HepG2 (cell line): ENCODE results near the gene CENPW. TPM values are rescaled to one million over a fixed set of nuclear protein-coding genes. Genes with fewer than 3 reads are reported as not detected.

Experiments
- AKAP8 ChIP-seq: sonication (generic); formaldehyde crosslinking; IDR thresholded peaks from 2 replicates; pipeline ENCODE4 v1.5.1; 2020; ENCODE audit warnings: mild to moderate bottlenecking, missing genetic modification reagents
- ATF7 ChIP-seq, 2 experiments: fragments of 450-650 bp in 1 of 2; sonication (generic) in 1 of 2; formaldehyde crosslinking in 1 of 2; IDR thresholded peaks; 2 replicates each; pipeline versions ENCODE4 v1.4.0 to v1.6.1; 2016 to 2020; ENCODE audit warnings: antibody characterized with exemption in 1 of 2, mild to moderate bottlenecking in 1 of 2, missing genetic modification reagents in 1 of 2
- DMAP1 ChIP-seq: IDR thresholded peaks from 2 replicates; pipeline ENCODE4 v1.6.1; 2016
- MBNL3 ChIP-seq: fragments of 250-450 bp; sonication (Bioruptor Pico); conservative IDR thresholded peaks from 2 replicates; pipeline ENCODE4 v1.8.0; 2022; ENCODE audit warnings: mild to moderate bottlenecking, inconsistent platforms
- MTF1 ChIP-seq: sonication (generic); formaldehyde crosslinking; IDR thresholded peaks from 2 replicates; pipeline ENCODE4 v1.5.0; 2020; ENCODE audit warnings: missing genetic modification reagents
- RNF2 ChIP-seq: fragments of 450-650 bp; conservative IDR thresholded peaks from 2 replicates; pipeline ENCODE4 v1.6.1; 2016; ENCODE audit warnings: low read depth
- RORA ChIP-seq: sonication (generic); formaldehyde crosslinking; IDR thresholded peaks from 2 replicates; pipeline ENCODE4 v1.5.0; 2020; ENCODE audit warnings: mild to moderate bottlenecking, missing genetic modification reagents, moderate library complexity
- SIX1 ChIP-seq: sonication (generic); formaldehyde crosslinking; IDR thresholded peaks from 2 replicates; pipeline ENCODE4 v1.4.0; 2020; ENCODE audit warnings: missing genetic modification reagents, borderline replicate concordance
- SMAD3 ChIP-seq: sonication (generic); formaldehyde crosslinking; IDR thresholded peaks from 2 replicates; pipeline ENCODE4 v1.4.0; 2020; ENCODE audit warnings: missing genetic modification reagents
- ZFP36L1 ChIP-seq: sonication (generic); formaldehyde crosslinking; IDR thresholded peaks from 2 replicates; pipeline ENCODE4 v1.8.0; 2022; ENCODE audit warnings: mild to moderate bottlenecking, missing genetic modification reagents, moderate library complexity
- ZFP41 ChIP-seq: sonication (generic); formaldehyde crosslinking; IDR thresholded peaks from 2 replicates; pipeline ENCODE4 v1.4.0; 2020; ENCODE audit warnings: mild to moderate bottlenecking, missing genetic modification reagents, borderline replicate concordance
- ZFY ChIP-seq: sonication (generic); formaldehyde crosslinking; IDR thresholded peaks from 2 replicates; pipeline ENCODE4 v1.4.0; 2020; ENCODE audit warnings: missing genetic modification reagents
- ZMAT3 ChIP-seq: sonication (generic); formaldehyde crosslinking; conservative IDR thresholded peaks from 2 replicates; pipeline ENCODE4 v1.7.0; 2021; ENCODE audit warnings: missing genetic modification reagents
- ZMYM2 ChIP-seq: sonication (generic); formaldehyde crosslinking; IDR thresholded peaks from 2 replicates; pipeline ENCODE4 v1.8.0; 2022; ENCODE audit warnings: mild to moderate bottlenecking, missing genetic modification reagents
- ZNF780A ChIP-seq: sonication (generic); formaldehyde crosslinking; IDR thresholded peaks from 2 replicates; pipeline ENCODE4 v1.8.0; 2022; ENCODE audit warnings: mild to moderate bottlenecking, missing genetic modification reagents, moderate library complexity
- ZSCAN25 ChIP-seq: sonication (generic); formaldehyde crosslinking; IDR thresholded peaks from 2 replicates; pipeline ENCODE4 v1.8.0; 2022; ENCODE audit warnings: mild to moderate bottlenecking, missing genetic modification reagents
- polyA plus RNA-seq, 8 experiments: library from polyadenylated mRNA; depleted of rRNA in 3 of 8; stranded (reverse) in 7 of 8; unstranded in 1 of 8; fragments of >200 nt; fragmentation: Illumina TruSeq in 4 of 8; extraction: Trizol in 4 of 8; gene quantifications; 2 replicates each; pipeline versions ENCODE4 v1.2.1 to v1.2.3, GENCODE V29; 2011 to 2016; ENCODE audit warnings: low read depth in 4 of 8, missing spikeins in 1 of 8, mixed read lengths in 1 of 8; ENCODE audit not compliant: insufficient read depth in 1 of 8
- total RNA-seq, 5 experiments: library from RNA; depleted of rRNA; stranded (reverse); fragments of >200 nt; fragmentation: Illumina TruSeq; extraction: Trizol; gene quantifications; 2 replicates each; pipeline ENCODE4 v1.2.3, GENCODE V29; 2016; ENCODE audit warnings: low read depth in 1 of 5
- TF ChIP-seq, protein P1 (sequence below): sonication (generic); formaldehyde crosslinking; IDR thresholded peaks from 2 replicates; pipeline ENCODE4 v1.4.0; 2020; ENCODE audit warnings: missing genetic modification reagents
- TF ChIP-seq, protein P2 (sequence below): sonication (generic); formaldehyde crosslinking; IDR thresholded peaks from 2 replicates; pipeline ENCODE4 v1.4.0; 2020; ENCODE audit warnings: low read depth, missing genetic modification reagents
- TF ChIP-seq, protein P3 (sequence below): sonication (generic); formaldehyde crosslinking; IDR thresholded peaks from 2 replicates; pipeline ENCODE4 v1.5.0; 2020; ENCODE audit warnings: missing genetic modification reagents, mild to moderate bottlenecking, borderline replicate concordance
- TF ChIP-seq, protein P4 (sequence below): sonication (generic); formaldehyde crosslinking; IDR thresholded peaks from 2 replicates; pipeline ENCODE4 v1.4.0; 2020; ENCODE audit warnings: missing genetic modification reagents, borderline replicate concordance

CENPW gene
- total and polyA plus RNA-seq, 2 of the 13 experiments (the other 11 are each of a cell fraction or from before 2014, with no cell fraction given): 8.6 to 94.7 TPM

DNA sequence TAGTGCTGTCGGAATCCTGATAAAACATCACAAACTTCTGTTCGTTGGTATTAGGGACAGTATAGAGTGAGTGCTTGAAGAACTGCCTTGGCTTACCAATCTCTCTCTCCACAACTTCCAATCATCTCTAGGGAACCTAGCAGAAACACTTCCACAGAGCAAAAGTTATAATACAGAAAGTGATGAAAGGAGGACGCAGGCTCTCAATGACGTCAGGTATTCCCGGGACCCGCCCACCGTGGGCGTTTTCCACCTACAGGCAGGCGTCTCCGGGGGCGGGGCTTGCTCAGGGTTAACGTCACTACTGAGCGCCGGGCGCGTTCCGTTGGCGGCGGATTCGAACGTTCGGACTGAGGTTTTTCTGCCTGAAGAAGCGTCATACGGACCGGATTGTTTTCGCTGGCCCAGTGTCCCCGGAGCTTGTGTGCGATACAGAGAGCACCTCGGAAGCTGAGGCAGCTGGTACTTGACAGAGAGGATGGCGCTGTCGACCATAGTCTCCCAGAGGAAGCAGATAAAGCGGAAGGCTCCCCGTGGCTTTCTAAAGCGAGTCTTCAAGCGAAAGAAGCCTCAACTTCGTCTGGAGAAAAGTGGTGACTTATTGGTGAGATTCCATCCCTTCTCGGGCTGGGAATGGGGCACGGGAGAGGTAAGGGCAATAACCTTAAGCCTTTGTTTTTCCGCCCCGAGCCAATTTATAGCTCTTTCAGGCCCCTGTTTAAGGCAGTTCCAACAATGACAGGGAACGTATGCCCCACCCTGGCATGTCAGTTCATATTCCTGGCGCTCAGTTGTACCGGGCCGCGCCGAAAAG lies at the start of gene CENPW (continued):
- TF ChIP-seq, protein P1, sequence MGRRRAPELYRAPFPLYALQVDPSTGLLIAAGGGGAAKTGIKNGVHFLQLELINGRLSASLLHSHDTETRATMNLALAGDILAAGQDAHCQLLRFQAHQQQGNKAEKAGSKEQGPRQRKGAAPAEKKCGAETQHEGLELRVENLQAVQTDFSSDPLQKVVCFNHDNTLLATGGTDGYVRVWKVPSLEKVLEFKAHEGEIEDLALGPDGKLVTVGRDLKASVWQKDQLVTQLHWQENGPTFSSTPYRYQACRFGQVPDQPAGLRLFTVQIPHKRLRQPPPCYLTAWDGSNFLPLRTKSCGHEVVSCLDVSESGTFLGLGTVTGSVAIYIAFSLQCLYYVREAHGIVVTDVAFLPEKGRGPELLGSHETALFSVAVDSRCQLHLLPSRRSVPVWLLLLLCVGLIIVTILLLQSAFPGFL (CRISPR knock-in tag): peak; percentile 62; the same call in 1 of the 2 replicates
- TF ChIP-seq ZSCAN25 (CRISPR knock-in tag) (no peak), MBNL3 (CRISPR knock-in tag) (no peak), ZNF780A (CRISPR knock-in tag) (no peak), SMAD3 (CRISPR knock-in tag) (peak; percentile 81; the same call in 1 of the 2 replicates), RORA (CRISPR knock-in tag) (no peak), DMAP1 (CRISPR knock-in tag) (peak; percentile 86), AKAP8 (peak; percentile 39; the same call in 1 of the 2 replicates), ZMYM2 (CRISPR knock-in tag) (peak; percentile 48; the same call in 1 of the 2 replicates), MTF1 (CRISPR knock-in tag) (no peak), ZMAT3 (CRISPR knock-in tag) (no peak; the same call in 1 of the 2 replicates), RNF2 (no peak; the same call in 1 of the 2 replicates), ATF7 (IDR thresholded peaks at IDR 0.05) (peak; percentile 98), ATF7 (CRISPR knock-in tag; IDR thresholded peaks at IDR 0.05) (peak; percentile 95), SIX1 (CRISPR knock-in tag) (peak; percentile 37; the same call in 1 of the 2 replicates), ZFY (CRISPR knock-in tag) (peak; percentile 67; the same call in 1 of the 2 replicates), ZFP36L1 (CRISPR knock-in tag) (peak; percentile 96), ZFP41 (no peak)
- TF ChIP-seq, protein P2, sequence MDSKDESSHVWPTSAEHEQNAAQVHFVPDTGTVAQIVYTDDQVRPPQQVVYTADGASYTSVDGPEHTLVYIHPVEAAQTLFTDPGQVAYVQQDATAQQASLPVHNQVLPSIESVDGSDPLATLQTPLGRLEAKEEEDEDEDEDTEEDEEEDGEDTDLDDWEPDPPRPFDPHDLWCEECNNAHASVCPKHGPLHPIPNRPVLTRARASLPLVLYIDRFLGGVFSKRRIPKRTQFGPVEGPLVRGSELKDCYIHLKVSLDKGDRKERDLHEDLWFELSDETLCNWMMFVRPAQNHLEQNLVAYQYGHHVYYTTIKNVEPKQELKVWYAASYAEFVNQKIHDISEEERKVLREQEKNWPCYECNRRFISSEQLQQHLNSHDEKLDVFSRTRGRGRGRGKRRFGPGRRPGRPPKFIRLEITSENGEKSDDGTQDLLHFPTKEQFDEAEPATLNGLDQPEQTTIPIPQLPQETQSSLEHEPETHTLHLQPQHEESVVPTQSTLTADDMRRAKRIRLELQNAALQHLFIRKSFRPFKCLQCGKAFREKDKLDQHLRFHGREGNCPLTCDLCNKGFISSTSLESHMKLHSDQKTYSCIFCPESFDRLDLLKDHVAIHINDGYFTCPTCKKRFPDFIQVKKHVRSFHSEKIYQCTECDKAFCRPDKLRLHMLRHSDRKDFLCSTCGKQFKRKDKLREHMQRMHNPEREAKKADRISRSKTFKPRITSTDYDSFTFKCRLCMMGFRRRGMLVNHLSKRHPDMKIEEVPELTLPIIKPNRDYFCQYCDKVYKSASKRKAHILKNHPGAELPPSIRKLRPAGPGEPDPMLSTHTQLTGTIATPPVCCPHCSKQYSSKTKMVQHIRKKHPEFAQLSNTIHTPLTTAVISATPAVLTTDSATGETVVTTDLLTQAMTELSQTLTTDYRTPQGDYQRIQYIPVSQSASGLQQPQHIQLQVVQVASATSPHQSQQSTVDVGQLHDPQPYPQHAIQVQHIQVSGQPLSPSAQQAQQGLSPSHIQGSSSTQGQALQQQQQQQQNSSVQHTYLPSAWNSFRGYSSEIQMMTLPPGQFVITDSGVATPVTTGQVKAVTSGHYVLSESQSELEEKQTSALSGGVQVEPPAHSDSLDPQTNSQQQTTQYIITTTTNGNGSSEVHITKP (CRISPR knock-in tag): no peak
- TF ChIP-seq, protein P3, sequence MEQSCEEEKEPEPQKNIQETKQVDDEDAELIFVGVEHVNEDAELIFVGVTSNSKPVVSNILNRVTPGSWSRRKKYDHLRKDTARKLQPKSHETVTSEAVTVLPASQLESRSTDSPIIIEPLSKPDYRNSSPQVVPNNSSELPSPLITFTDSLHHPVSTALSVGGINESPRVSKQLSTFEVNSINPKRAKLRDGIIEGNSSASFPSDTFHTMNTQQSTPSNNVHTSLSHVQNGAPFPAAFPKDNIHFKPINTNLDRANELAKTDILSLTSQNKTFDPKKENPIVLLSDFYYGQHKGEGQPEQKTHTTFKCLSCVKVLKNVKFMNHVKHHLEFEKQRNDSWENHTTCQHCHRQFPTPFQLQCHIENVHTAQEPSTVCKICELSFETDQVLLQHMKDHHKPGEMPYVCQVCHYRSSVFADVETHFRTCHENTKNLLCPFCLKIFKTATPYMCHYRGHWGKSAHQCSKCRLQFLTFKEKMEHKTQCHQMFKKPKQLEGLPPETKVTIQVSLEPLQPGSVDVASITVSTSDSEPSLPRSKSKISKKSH (CRISPR knock-in tag): peak; percentile 82
- TF ChIP-seq, protein P4, sequence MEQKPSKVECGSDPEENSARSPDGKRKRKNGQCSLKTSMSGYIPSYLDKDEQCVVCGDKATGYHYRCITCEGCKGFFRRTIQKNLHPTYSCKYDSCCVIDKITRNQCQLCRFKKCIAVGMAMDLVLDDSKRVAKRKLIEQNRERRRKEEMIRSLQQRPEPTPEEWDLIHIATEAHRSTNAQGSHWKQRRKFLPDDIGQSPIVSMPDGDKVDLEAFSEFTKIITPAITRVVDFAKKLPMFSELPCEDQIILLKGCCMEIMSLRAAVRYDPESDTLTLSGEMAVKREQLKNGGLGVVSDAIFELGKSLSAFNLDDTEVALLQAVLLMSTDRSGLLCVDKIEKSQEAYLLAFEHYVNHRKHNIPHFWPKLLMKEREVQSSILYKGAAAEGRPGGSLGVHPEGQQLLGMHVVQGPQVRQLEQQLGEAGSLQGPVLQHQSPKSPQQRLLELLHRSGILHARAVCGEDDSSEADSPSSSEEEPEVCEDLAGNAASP (CRISPR knock-in tag): peak; percentile 17; the same call in 1 of the 2 replicates
